Measurements from ENCODE around the gene TTC7B. TPM values are rescaled to one million over a fixed set of nuclear protein-coding genes. Genes with fewer than 3 reads are reported as not detected.
"Not testable (repeated sequence)": the region's sequence is repeated elsewhere in the genome, so short reads cannot be mapped to it uniquely, and the experiment has no call there.

The TTC7B gene
- total and polyA plus RNA-seq, 2 of the 8 experiments (the other 6 are each of a cell fraction or from before 2014, with no cell fraction given) = 23.7 to 34.0 TPM

- H3K79me2 ChIP-seq (ENCODE audit: control insufficient read depth in 1 of 2, insufficient read depth in 2 of 2, low read length in 2 of 2); H3K27me3 ChIP-seq (replicated peaks in 1 of 4; ENCODE audit: control insufficient read depth in 3 of 4, extremely low read depth in 1 of 4, insufficient read depth in 3 of 4, low read length in 3 of 4); H3K56ac ChIP-seq (replicated peaks; ENCODE audit: insufficient read length, low read depth, low read length); H3K4me2 ChIP-seq (ENCODE audit: insufficient read depth in 1 of 2, low read depth in 2 of 2, low read length in 2 of 2); H2BK5ac ChIP-seq (ENCODE audit: low read depth, low read length); H3K18ac ChIP-seq (ENCODE audit: extremely low read depth, low read length); H4K5ac ChIP-seq (ENCODE audit: insufficient read length, low read depth, low read length); H3K4me3 ChIP-seq (ENCODE audit: extremely low read depth in 1 of 4, insufficient read depth in 2 of 4, low read depth in 3 of 4, low read length in 4 of 4); H3K9ac ChIP-seq (replicated peaks in 1 of 4; ENCODE audit: extremely low read depth in 1 of 4, low read depth in 3 of 4, low read length in 3 of 4); H2BK20ac ChIP-seq (ENCODE audit: low read length); FAIRE-seq; POLR2A ChIA-PET (ENCODE audit: partially characterized antibody); H3K27ac ChIP-seq (ENCODE audit: low read depth, low read length); H2AFZ ChIP-seq (ENCODE audit: low read length); H2BK12ac ChIP-seq (ENCODE audit: low read depth, low read length); H2BK120ac ChIP-seq (replicated peaks; ENCODE audit: low read depth, low read length); H2BK15ac ChIP-seq (ENCODE audit: low read length); H4K91ac ChIP-seq (replicated peaks; ENCODE audit: insufficient read length, low read length); H3K9me3 ChIP-seq (ENCODE audit: insufficient read depth in 2 of 2, low read depth in 1 of 2, low read length in 1 of 2); H3K79me1 ChIP-seq (ENCODE audit: low read depth, low read length); H4K8ac ChIP-seq (ENCODE audit: extremely low read depth, insufficient read depth, low read length); H3K4me1 ChIP-seq (replicated peaks in 1 of 4; ENCODE audit: control insufficient read depth in 3 of 4, insufficient read depth in 4 of 4, low read length in 3 of 4); H2AK5ac ChIP-seq (ENCODE audit: low read depth, low read length); H4K20me1 ChIP-seq (replicated peaks in 1 of 2; ENCODE audit: control insufficient read depth in 1 of 2, insufficient read depth in 2 of 2, low read length in 2 of 2); H3K23ac ChIP-seq (ENCODE audit: insufficient read length); H3K4ac ChIP-seq (replicated peaks; ENCODE audit: insufficient read length, low read depth, low read length); H3K23me2 ChIP-seq (ENCODE audit: low read depth, low read length); H3K14ac ChIP-seq (ENCODE audit: insufficient read length); H3K36me3 ChIP-seq (ENCODE audit: control insufficient read depth in 2 of 4, insufficient read depth in 4 of 4, low read length in 3 of 4): not testable (repeated sequence)
- CTCF ChIA-PET (ENCODE audit: partially characterized antibody) = interaction anchor here (1.5 kb wide), 1 partner anchor 317 kb away, joined by 3 read pairs; no protein-coding TSS in a partner anchor
- 80% methylated on average over 4 of the region's 5 CpGs; no CpG with 5 or more reads in 1 of the 2 experiments for WGBS, 2 experiments (ENCODE audit: extremely low coverage in 1 of 2, insufficient coverage in 1 of 2, insufficient read length in 1 of 2, insufficient replicate concordance in 2 of 2, low coverage in 1 of 2, low lambda C conversion rate in 2 of 2, missing lambda C conversion rate in 1 of 2)
- DNase-seq (ENCODE audit: low read depth in 1 of 2, low spot score in 2 of 2) = peak in 1 of 2 experiments; percentile 19
These were observed 39.9 kb upstream of the TTC7B start for GRCh38 chr14:90856115-90856514.
